PC-9 (cell line): ENCODE results near the gene DOCK4. TPM values are rescaled to one million over a fixed set of nuclear protein-coding genes. Genes with fewer than 3 reads are reported as not detected.

Experiments used
- BruUV-seq: library from RNA; stranded (reverse); fragments of 400-500 nt; replicated peaks from 2 replicates; lab custom pipeline; 2021; lab: Mats Ljungman, UMichigan
- CTCF ChIA-PET: fragments of 300-600 bp; sonication (Branson Sonifier 250); formaldehyde crosslinking; loops from one replicate; lab custom pipeline; 2022; ENCODE audit warnings: antibody characterized with exemption; lab: Charles Lee
- POLR2A ChIA-PET: fragments of 300-600 bp; sonication (Branson Sonifier 250); formaldehyde crosslinking; loops from one replicate; lab custom pipeline; 2022; ENCODE audit warnings: antibody characterized with exemption; ENCODE audit not compliant: unreplicated experiment; lab: Charles Lee
- DNase-seq, 2 experiments: peaks; one replicate each; pipeline versions ENCODE4 v3.0.0 to v3.0.0-alpha.2; 2015 to 2022; ENCODE audit warnings: mixed read lengths in 1 of 2
- H2AFZ ChIP-seq: fragments of 200-600 bp; sonication (generic); 2 replicates; pipeline ENCODE4 v1.8.1; 2017; ENCODE audit warnings: antibody characterized with exemption
- H3F3A ChIP-seq: fragments of 200-600 bp; sonication (generic); 2 replicates; pipeline ENCODE4 v1.8.1; 2017; ENCODE audit warnings: antibody characterized with exemption, mild to moderate bottlenecking, low read depth; ENCODE audit not compliant: insufficient read depth
- H3K27ac ChIP-seq: fragments of 200-600 bp; sonication (generic); 2 replicates; pipeline ENCODE4 v1.6.1; 2016; ENCODE audit warnings: mixed run types
- H3K27me3 ChIP-seq: fragments of 200-600 bp; sonication (generic); 2 replicates; pipeline ENCODE4 v1.6.1; 2016; ENCODE audit warnings: low read depth, mixed run types; ENCODE audit not compliant: insufficient read depth
- H3K36me3 ChIP-seq: fragments of 200-600 bp; sonication (generic); 2 replicates; pipeline ENCODE4 v1.6.1; 2016; ENCODE audit warnings: low read depth, mixed run types
- H3K4me1 ChIP-seq: fragments of 200-600 bp; sonication (generic); replicated peaks from 2 replicates; pipeline ENCODE4 v1.6.1; 2016; ENCODE audit warnings: mixed run types; ENCODE audit not compliant: insufficient read depth
- H3K4me2 ChIP-seq: fragments of 200-600 bp; sonication (generic); 2 replicates; pipeline ENCODE4 v1.6.1; 2017; ENCODE audit warnings: mixed run types
- H3K4me3 ChIP-seq: fragments of 200-600 bp; sonication (generic); 2 replicates; pipeline ENCODE4 v1.6.1; 2016; ENCODE audit warnings: mixed run types
- H3K79me2 ChIP-seq: fragments of 200-600 bp; sonication (generic); 2 replicates; pipeline ENCODE4 v1.6.1; 2017; ENCODE audit warnings: low read depth, mixed run types
- H3K9me2 ChIP-seq: fragments of 200-600 bp; sonication (generic); 2 replicates; pipeline ENCODE4 v1.8.1; 2017; ENCODE audit warnings: mild to moderate bottlenecking; ENCODE audit not compliant: insufficient read depth
- H3K9me3 ChIP-seq: fragments of 200-600 bp; sonication (generic); 2 replicates; pipeline ENCODE4 v1.8.1; 2016; ENCODE audit warnings: low read depth; ENCODE audit not compliant: insufficient read depth
- H4K20me1 ChIP-seq: fragments of 200-600 bp; sonication (generic); 2 replicates; pipeline ENCODE4 v1.8.1; 2017; ENCODE audit not compliant: insufficient read depth
- EZH2 ChIP-seq: fragments of 200-600 bp; sonication (generic); IDR thresholded peaks from 2 replicates; pipeline ENCODE4 v1.8.0; 2017; ENCODE audit warnings: antibody characterized with exemption, low read depth
- intact Hi-C: fragments of 100-400 bp; cut with micrococcal nuclease; formaldehyde crosslinking; loops from one replicate; pipeline ENCODE4 v1.10.0; 2022; ENCODE audit not compliant: unreplicated experiment
- total RNA-seq: library from RNA; stranded (reverse); gene quantifications from 2 replicates; pipeline ENCODE4 v1.2.3, GENCODE V29; 2021
- TF ChIP-seq, protein P1 (sequence below): fragments of 200-600 bp; sonication (generic); conservative IDR thresholded peaks from 2 replicates; pipeline ENCODE4 v1.6.1; 2017; ENCODE audit warnings: mixed run types, antibody characterized with exemption, mild to moderate bottlenecking, moderate library complexity

DOCK4 gene
- total RNA-seq, 1 experiment from 2014 or later, result 0.98 TPM

DNA sequence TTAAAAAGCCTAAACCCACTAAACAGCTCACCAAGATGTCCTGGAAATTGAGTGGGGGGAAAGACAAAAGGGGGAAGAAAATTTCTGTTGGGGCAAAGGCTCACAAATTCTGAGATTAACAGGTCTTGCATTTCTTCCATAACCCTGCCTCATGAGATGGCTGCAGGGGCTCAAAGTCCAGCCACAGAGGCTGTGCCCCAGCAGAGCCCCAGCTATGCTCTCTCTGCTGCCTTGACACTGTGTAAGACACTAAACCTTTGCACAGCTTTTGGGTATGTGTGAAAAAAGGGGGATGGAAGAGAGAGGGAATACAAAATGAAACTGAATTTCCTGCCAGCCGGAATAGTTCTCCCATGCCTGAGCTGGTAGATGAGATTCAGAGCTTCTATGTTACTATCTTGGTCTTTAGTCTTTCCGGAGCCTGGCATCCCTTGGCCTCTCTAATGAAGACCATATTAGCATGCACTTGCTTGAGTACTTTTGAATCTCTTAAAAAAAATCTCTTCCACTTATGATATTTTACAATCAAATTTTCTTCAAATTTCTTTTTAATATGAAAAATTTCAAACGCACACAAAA lies 403.9 kb downstream of the DOCK4 start:
- Histone ChIP-seq H3K9me2 (peaks cover 3% of the 10 kb centered on the region; the same call in 1 of the 2 replicates), H3F3A (no peaks in the 10 kb centered on the region), H3K27ac (no peak overlapping the region), H3K27me3 (no peaks in the 10 kb centered on the region), H3K4me3 (no peak overlapping the region), H3K4me2 (no peak overlapping the region), H2AFZ (no peak overlapping the region), H3K4me1 (0 out of 2 replicates have a peak, but pooled peaks cover 9% of the 10 kb centered on the region), H3K9me3 (peaks cover 9% of the 10 kb centered on the region), H3K36me3 (no peaks in the 10 kb centered on the region), H3K79me2 (no peaks in the 10 kb centered on the region), H4K20me1 (no peaks in the 10 kb centered on the region)
- no peak for DNase-seq
- TF ChIP-seq, protein P1, sequence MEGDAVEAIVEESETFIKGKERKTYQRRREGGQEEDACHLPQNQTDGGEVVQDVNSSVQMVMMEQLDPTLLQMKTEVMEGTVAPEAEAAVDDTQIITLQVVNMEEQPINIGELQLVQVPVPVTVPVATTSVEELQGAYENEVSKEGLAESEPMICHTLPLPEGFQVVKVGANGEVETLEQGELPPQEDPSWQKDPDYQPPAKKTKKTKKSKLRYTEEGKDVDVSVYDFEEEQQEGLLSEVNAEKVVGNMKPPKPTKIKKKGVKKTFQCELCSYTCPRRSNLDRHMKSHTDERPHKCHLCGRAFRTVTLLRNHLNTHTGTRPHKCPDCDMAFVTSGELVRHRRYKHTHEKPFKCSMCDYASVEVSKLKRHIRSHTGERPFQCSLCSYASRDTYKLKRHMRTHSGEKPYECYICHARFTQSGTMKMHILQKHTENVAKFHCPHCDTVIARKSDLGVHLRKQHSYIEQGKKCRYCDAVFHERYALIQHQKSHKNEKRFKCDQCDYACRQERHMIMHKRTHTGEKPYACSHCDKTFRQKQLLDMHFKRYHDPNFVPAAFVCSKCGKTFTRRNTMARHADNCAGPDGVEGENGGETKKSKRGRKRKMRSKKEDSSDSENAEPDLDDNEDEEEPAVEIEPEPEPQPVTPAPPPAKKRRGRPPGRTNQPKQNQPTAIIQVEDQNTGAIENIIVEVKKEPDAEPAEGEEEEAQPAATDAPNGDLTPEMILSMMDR, result no peak
- TF ChIP-seq EZH2, result no peak
- POLR2A ChIA-PET, result no interaction called here
- BruUV-seq, result no TSS peak
- CTCF ChIA-PET, result no interaction called here
- intact Hi-C loops, result no loop called here

DNA sequence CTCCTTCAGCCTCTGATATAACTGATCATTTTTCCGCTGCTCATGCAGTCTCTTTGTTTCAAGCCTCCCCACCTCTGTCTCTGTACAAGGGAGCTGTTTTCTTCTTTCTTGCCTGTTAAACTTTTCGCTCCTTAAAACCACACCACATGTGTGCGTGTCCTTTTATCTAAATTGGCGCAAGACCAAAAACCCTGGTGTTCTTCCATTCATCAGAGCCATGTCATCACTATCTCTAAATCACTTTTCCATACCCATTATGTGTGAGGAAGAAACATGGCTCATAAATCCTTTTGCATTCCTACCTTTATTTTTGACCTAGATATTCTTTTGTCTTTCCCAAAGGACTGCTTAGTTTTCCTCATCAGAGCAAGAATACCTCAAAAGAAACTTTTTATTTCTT lies 404.9 kb downstream of the DOCK4 start:
- CTCF ChIA-PET, result no interaction called here
- POLR2A ChIA-PET, result no interaction called here
- intact Hi-C loops, result no loop called here
- Histone ChIP-seq H3K79me2 (no peaks in the 10 kb centered on the region), H2AFZ (no peak overlapping the region), H3K4me2 (no peak overlapping the region), H3K27me3 (no peaks in the 10 kb centered on the region), H3K4me1 (0 out of 2 replicates have a peak, but pooled peaks cover 9% of the 10 kb centered on the region), H3K9me2 (peaks cover 3% of the 10 kb centered on the region; the same call in 1 of the 2 replicates), H3F3A (no peaks in the 10 kb centered on the region), H3K9me3 (peaks cover 19% of the 10 kb centered on the region), H3K27ac (no peak overlapping the region), H3K36me3 (no peaks in the 10 kb centered on the region), H4K20me1 (no peaks in the 10 kb centered on the region), H3K4me3 (no peak overlapping the region)
- DNase-seq, result no peak
- no peak for TF ChIP-seq EZH2
- TF ChIP-seq, protein P1, result no peak
- no TSS peak for BruUV-seq

DNA sequence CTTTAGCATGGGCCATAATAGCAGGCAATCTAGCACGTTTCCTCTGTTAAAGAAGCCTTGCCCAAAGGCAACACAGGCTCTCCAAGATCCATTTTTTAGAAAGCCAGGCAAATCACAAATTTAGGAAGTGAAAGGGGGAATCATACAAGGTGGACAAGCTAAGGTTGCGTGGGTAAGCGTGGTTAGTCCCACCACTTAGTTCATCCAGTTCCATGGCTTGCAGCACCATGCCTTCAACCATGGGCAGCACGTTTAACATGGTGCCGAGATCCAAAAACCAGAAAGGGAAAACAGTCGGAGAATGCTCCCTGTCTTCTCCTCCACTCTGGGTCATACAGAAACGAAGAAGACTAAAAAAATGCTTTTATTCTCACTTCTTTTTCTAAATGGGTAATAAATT lies 409.5 kb downstream of the DOCK4 start:
- Histone ChIP-seq H3K4me3 (no peak overlapping the region), H3F3A (no peaks in the 10 kb centered on the region), H3K9me3 (peaks cover 23% of the 10 kb centered on the region), H4K20me1 (no peaks in the 10 kb centered on the region), H3K79me2 (no peaks in the 10 kb centered on the region), H3K4me1 (no peaks in the 10 kb centered on the region), H3K9me2 (peaks cover 3% of the 10 kb centered on the region; the same call in 1 of the 2 replicates), H3K36me3 (no peaks in the 10 kb centered on the region), H3K27me3 (no peaks in the 10 kb centered on the region), H3K27ac (no peak overlapping the region), H3K4me2 (no peak overlapping the region), H2AFZ (no peak overlapping the region)
- intact Hi-C loops, result no loop called here
- no TSS peak for BruUV-seq
- ChIA-PET POLR2A (no interaction called here), CTCF (no interaction called here)
- no peak for TF ChIP-seq EZH2
- TF ChIP-seq, protein P1, result no peak
- DNase-seq, result no peak
